NCI-H446 treated with DMSO at 0.1 percent for 48 hours (cell line): Measurements from ENCODE around the gene CLIC3.

ENCODE experiments used
- DNase-seq: peaks from one replicate; lab custom pipeline; 2025; lab: John Stamatoyannopoulos, UW

The CLIC3 gene

DNA sequence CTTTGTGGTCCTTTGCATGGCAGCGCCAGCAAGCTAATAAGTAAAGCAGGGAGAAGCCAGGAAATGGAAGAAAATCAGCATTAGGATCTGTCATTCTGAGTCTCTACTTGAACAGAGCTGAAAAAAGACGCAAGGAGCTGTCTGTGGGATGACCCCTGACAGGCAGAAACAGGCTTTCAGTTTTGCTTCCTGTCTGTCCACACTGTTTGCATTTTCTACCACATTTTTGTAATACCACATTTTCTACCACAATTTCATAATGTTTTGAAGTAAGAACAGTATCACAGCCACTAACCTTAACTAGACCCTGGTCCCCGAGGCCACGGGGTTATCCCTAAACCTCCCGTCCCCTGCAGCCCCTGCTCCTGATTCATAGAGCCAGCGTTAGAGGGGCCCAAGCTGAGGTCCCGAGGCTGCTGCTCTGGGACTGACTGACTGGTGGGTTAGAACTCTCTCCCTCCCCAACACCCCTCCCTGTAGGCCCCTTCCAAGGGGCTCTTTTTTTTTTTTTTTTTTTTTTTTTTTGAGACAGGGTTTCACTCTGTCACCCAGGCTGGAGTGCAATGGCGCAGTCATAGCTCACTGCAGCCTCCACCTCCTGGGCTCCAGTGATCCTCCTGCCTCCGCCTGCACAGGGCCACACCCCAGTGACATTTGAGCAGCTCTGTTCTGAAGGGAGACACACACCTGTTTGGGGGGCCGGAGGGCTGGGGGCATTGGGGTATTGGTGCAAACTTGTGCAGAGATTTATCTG lies 4.0 kb upstream of the CLIC3 start:
- no peak for DNase-seq

DNA sequence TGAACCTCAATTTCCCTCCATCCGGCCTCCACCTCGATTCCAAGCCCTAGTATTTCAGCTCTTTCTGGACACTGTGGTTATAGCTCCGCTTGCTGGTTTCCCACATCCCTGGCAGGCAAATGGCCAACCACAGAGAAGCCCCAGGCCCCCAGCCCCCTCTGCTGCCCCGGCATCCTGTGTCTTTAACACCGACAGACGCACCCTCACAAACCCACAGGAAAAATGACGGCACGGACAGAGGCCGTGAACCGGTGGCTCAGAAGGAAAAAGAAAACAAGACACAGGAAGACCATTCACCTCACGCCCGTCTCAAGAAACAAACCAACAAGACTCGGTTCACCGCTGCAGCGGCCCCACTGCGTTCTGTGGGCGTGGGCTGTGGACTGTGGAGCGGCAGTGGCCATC lies 1.5 kb upstream of the CLIC3 start:
- no peak for DNase-seq

DNA sequence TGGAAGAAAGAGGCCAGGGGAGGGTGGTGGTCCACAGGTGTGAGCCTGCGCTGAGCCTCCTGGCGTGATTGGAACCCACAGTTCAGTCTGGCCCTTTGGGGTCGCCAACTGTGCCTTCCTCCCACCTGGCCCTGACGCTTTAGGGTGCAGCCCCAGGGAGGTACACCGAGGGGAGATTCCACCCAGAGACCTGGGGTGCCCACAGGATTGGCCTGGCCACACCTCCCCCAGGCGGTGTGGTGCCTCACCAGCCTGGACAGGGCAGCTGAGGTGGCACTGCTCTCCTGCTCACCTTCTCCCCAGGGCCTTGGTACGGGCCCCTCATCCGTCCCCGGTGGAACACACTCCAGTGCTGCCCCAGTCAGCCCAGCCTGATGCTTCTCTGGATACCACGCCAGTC lies 1.0 kb upstream of the CLIC3 start:
- no peak for DNase-seq

DNA sequence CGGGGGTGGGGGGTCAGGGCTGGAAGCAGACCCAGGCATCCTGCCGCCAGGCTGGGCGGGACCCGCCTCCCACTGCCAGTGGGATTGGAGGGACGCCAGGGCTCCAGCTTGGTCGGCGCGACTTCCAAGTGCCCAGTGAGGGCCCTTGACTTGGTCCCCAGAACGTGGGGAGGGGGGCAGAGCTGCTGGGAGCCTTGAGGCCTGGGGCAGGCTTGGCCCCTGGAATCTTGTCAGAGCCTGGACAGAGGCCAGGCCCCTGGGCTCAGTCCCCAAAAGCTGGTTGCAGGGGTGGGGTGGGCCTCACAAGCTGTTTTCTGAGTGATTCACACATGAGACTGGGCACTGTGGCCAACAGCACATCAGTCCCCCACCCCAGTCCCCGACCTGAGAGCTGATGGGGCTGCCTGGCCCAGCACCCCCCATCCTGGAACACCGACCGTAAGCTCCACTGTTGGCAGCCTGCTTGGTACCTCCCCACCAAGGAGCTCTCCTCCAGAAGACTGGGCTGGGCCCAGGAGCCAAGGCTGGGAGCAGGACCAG lies 526 bp downstream of the CLIC3 start:
- no peak for DNase-seq

DNA sequence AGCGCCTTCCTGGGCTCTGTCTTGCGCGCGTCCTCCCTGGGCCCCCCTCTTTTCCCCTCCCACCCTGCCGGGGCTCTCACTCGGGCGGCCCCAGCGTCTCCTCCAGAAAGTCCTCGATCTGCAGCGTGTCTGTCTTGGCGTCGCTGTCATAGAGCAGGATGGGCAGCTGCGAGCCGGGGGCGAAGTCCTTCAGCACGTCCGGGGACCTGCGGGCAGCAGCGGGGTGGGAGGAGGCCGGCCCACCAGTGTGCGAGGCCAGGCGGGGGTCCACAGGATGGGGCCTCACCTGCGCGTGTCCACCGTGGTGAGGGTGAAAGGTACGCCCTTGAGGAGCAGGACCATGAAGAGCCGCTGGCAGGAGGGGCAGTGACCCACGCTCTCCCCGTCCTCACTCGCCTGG lies 1.0 kb downstream of the CLIC3 start:
- no peak for DNase-seq

DNA sequence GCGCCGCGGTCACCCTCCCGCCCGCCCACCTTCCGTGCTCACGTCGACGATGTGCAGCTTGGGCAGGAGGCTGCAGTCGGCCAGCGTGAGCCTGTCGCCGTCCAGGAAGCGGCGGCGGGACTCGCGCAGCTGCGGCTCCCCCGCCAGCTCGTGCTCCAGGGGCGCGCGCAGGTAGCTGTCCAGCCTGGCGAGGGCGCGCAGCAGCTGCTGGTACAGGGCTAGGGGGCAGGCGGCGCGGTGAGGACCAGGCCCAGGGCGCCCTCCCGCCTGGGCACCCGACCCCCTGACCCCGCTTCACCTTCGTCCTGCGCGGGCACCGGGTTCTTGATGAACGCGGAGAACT lies 1.5 kb downstream of the CLIC3 start:
- no peak for DNase-seq

DNA sequence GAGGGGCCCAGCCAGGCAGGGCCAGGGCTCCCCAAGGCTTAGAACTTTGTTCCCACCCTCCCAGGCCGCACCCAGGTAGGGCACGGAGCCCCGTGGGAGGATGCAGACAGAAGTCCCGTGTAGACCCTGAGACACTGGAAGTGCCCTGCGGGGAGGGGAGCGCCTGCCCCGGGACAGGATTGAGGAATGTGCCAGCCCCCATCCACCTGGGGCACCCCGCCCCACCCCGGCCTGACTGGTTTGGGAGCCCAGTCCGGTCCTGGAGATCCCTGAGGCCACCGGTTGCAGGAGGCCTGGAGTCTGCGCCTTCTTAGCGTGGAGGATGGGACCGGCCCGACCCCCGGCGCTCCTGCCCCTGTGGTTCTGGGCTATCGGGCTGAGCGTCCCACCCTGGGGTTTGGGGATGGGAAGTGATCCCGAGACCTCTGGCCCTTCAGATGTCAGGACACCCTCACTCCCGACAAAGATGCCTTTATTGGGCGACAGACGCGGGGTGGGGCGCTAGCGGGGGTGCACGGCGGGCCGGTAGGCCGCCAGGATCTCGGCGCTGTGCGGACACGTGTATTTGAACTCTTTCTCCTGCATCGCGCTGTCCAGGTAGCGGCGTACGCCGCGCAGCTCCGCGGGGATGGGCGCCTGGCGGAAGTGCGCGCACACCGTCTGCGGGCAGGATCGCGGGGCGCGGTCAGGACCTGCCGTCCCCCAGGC lies 2.0 kb downstream of the CLIC3 start:
- DNase-seq: no peak

DNA sequence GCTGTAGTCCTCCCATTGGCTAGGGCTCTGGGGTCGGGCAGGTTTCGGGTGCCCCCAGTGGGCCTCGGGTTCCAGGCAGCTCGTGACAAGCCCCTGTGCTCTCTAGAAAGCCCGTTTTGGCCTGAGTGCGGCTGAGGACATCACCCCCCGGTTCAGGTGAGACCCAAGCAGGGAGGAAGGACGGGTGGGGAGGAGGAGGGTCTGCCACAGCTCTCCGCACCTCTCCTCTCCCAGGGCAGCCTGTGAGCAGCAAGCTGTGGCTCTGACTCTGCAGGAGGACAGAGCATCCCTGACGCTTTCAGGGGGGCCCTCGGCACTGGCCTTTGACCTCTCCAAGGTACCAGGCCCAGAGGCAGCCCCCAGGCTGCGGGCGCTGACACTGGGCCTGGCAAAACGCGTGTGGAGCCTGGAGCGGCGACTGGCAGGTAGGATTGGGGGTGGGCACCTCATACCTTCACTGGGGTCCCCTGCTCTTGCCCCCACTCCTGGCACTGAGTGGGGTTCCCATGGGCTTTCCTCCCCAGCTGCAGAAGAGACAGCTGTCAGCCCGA lies 3.5 kb downstream of the CLIC3 start:
- DNase-seq: no peak

DNA sequence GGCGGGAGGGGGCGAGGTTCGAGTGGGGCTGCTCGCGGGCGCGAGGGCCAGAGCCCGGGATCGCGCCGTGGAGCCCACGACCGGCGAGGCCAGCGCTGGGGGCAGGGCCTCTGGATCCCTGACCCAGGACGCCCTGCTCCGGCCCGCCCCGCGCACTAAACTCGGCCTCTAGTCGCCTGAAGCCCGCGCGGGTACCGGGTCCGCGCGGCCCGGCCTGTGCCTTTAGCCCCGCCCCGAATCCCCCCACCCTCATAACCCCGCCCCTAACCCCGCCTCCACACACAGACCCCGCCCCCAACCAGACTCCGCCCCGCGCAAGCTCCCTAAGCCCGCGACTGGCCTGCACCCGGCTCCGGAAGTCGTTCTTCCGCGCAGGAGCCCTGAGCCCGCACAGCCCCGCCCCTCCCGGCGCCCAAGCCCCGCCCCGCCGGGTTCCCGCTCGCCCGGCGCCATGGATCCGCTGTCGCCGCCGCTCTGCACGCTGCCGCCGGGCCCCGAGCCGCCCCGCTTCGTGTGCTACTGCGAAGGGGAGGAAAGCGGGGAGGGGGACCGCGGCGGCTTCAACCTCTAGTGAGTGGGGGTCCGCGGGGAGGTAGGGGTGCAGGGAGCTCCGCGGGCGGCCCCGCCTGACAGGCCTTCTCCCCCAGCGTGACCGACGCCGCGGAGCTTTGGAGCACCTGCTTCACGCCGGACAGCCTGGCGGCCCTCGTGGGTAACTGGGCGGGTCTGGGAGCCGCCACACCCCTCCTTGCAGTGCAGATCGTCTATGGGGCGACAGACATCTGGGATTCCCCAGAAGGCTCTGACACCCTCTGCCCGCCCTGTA lies 4.2 kb downstream of the CLIC3 start, which contains the start of gene PAXX:
TSS of gene PAXX (plus strand) at position 430 of the 826 bp plus-strand sequence. CDS start at position 452, 22 bp downstream.
- peak; percentile 38 for DNase-seq

DNA sequence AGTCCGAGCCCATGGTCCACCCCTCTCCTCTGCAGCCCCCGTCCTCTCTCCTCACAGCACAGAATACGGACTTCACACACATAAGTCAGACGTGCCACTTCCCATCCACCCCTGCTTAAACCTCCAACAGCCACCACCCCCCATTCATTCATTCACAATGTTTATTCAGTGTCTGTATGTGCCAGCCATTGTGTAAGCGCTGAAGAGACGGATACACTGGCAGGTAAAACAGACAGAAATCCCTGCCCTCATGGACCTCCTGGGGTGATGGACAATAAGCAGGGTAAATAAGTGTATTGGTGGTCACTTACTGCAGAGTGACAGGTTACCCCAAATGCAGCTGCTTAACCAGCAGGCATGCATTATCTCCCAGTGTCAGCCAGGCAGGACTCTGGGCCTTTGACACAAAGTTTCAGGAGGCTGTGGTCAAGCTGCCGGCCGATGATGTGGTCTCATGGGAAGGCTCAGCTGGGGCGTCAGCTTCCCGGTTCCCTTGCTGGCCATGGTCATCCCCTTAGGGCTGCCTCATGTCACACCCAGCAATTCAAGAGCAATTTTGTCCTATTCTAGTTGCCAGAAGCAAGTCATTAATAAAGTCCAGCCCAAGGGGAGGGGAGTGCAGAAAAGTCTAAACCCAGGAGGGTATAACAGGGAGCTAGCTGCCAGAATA lies 6.0 kb downstream of the CLIC3 start:
- no peak for DNase-seq

DNA sequence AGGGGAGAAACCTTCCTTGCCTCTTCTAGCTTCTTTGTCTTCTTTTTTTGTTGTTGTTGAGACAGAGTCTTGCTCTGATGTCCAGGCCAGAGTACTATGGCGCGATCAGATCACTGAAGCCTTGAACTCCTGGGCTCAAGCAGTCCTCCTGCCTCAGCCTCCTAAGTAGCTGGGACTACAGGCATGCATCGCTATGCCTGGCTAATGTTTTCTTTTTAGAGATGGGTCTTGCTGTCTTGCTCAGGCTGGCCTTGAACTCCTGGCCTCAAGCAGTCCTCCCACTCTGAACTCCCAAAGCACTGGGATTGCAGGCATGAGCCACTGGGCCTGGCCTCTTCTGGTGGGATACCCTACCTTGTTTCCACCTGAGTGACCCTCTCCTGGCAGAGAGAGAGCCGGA lies 7.5 kb downstream of the CLIC3 start:
- DNase-seq: no peak

DNA sequence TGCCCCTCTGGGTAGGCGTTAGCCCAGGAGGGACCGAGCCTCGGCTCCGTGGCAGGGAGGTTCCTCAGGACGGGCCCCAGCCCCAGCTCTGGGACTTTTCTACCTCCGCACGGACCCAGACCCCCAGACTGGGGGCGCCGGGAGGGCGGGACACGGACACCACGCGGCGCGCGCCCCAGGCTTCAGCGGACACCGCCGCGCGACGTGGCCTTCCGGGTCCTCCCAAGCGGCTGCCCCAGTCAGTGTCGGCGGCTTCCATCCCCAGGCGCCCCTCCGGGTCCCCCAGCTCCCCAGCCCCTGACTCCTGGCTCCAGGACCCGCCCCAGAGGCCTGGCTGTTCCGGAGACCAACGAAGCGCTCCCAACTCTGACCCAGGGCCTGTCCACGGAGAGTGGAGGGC lies 10.5 kb downstream of the CLIC3 start:
- DNase-seq: no peak

DNA sequence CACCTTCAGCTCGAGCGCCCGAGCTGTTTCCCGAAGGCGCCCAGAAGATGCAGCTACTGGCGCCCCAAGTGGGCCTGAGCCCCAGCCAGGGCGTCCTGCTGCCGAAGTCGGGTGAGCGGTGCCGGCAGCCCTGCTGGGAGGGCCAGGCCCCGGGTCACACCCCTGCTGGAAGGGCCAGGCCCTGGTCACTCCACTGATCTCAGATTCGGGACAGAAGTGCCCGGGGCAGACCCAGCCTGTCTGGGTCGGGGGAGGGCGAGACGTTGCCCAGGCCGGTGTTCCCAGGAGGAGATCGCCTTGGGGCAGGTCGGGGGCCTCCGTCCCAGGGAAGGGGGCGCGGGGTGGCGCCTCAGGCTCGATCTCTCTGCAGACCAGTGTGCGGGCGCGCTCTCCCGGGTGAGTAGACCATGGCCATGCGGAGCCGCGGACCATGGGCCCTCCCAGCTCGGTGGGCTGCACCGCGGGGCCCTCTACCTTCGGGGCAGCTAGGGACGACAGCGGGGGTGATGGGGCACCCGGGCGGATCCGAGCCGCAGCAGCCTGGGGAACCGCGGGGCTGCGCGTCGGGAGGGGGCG lies 11.3 kb downstream of the CLIC3 start:
- no peak for DNase-seq

DNA sequence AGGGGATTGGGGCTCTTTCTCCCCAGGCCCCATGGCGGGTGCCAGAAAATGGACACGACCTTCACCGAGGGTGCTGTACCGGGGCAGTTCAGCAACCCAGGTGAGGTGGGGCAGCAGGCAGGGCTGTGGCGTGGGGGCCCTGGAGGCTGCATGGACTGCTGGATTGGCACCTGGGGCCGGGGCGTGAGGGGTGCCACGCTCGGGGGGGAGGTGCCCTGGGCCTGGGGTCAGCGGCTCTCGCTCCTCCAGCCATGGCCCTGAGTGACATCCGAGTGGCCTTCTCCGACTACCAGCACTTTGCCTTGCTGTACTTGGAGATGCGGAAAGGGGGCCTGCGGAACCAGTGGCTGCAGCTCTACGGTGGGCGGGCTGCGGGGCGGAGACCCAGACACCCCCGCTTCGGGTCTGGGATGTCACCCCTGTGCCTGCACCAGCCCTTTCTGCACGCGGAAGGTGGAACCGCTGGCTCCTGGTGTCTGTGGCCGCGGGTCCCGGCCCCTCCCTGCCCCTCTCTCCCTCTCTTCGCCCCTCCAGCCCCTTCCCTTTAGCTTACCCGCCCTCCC lies 11.8 kb downstream of the CLIC3 start:
- DNase-seq: no peak

DNA sequence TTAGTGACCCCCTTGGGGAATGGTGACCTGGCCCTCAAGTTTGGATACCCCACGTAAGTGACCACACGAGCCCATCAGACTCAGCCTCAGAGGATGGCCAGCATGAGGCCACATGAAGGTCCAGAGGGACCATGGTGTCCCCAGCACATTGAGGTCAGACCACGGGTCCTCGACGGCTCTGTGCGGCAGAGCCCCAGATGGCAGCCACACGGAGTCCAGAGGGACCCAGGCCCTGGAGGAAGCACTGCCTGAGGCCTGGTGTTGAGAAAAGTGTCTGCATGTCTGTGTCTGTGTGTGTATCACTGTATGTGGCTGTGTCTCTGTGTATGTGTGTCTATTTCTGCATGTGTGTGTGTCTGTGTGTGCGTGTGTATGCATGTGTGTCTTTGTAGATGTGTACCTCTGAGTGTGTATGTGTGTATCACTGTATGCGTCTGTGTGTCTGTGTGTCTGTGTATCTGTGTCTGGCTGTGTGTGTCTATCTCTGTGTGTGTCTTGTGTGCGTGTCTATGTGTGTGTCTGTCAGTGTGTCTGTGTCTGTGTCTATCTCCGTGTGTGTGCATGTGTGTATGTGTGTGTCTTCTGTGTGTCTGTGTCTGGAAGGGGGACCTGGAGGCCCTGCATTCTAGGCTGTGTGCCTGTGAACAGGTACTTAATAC lies 12.6 kb downstream of the CLIC3 start:
- DNase-seq: no peak

DNA sequence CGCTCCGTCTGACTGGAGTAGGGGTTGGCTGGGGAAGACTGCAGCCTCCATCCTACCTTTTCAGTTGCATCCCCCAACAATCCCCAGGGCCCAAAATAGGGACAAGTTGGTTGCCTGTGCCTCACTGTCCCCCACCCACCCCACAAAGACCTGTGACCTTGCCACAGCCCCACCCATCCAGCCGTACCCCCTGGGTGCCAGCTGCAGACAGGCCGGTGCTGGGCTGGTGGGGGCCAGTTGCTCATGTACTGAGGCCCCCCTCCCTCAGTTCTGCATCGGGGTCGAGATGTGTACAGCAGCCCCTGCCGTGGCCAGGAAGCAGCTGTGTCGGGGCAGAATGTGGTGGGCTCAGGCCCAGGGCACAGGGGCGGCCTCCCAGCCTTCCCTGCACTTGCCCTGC lies 13.2 kb downstream of the CLIC3 start:
- DNase-seq: no peak

DNA sequence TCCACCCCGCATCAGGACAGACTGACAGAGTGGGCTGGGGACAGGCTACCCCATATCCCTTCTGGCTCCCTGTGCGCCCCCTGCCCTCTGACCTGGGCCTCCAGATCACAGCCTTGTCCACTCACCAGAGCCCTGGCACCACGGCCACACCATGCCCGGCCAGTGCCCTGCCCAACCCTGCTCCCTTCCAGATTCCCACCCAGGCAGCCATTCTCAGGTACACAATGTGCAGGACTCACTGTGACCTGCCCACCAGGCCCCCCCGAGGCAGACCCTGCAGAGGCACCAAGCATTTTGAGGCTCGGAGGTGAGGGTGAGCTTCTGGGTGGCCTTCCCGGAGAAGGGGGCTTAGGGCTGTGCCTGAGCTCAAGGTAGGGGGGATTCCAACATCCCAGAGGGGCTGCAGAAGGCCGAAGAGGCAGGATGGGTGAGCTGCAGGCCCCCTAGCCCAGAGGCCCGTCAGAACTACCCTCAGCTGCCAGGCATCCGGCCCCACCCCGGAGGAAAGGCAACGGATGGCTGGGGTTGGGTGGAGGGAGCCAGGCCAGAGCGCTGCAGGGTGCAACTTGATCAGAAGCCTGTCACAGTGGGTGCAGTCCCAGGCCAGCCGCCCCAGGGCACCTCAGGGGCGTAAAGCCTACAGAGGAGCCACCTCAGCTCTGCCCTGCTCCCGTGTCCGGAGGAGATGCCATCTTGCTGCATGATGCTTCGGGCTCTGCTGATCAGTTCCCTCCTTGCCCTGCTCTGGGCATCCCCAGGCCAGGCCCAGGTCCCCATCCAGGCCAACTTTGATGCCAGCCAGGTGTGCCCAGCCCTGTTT lies 13.9 kb downstream of the CLIC3 start, which contains the start of gene LCNL1:
TSS of gene LCNL1 (plus strand) at position 762 of the 820 bp plus-strand sequence. CDS start 594 bp downstream, outside the sequence.
- DNase-seq: no peak

DNA sequence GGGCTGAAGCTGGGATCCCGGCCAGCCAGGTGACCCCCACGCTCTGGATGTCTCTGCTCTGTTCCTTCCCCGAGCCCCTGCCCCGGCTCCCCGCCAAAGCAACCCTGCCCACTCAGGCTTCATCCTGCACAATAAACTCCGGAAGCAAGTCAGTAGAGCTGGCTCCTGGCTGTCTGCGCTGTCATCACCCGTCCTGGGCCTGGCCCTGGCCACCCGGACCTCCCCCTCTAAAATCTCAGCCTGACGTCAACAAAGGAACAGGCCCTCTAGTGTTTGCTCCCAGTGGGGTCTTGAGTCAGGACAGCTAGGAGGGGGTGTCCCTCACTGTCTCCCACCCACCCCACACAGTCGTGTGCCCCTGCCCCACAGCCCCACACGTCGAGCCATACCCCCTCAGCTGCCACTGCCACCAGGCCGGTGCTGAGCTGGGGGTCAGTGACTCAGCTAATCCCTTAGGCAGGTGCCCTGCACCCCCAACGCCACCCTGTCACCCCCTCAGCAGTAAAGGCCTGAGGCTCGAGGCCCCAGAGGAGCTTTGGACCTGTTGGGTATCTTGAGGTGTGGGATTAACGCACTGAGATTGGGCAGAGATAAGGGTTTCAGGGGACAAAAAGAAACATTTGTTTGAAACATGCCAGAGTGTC lies 14.7 kb downstream of the CLIC3 start:
- no peak for DNase-seq
